NCI-H2227 (cell line): ENCODE measurements around the gene SLC8A3.

Experiments
- DNase-seq: peaks from one replicate; lab custom pipeline; 2025; ENCODE audit not compliant: unreplicated experiment; lab: John Stamatoyannopoulos, UW

SLC8A3 gene

DNA sequence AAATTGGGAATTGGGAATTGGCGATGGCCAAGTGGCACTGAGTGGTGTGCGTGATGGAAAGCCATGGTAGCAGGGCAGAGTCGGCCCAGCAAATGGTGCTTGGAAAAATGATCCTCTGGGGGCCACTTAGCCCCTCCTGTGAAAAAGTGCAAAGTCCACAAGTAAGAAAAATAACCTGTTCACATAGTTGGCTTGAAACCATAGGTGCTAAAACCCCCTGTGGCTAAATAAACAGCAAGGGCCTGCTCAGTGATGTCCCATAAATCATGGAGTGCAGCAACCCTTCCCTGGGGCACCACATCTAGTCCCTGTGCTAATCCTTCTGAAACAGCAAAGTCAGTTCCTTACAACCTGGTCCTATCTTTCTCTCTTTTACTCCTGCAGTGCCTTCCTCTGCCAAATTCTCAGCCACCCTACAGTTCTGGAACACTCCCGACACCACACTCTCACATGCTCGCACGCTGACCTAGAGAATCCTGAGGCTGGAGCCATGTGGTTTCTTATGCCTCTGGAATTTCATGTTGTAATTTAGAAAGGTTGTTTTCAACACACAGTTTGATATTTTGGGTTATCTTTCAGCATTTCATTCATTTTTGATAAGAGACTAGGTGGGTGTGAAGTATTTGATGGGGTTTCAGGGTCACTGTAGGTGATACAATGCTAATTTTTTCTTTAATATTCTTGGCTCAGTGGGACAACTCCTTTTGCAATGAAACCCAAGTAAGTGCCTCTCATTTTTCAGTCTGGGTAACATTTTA is 186.0 kb downstream of the SLC8A3 start:
- no peak for DNase-seq

DNA sequence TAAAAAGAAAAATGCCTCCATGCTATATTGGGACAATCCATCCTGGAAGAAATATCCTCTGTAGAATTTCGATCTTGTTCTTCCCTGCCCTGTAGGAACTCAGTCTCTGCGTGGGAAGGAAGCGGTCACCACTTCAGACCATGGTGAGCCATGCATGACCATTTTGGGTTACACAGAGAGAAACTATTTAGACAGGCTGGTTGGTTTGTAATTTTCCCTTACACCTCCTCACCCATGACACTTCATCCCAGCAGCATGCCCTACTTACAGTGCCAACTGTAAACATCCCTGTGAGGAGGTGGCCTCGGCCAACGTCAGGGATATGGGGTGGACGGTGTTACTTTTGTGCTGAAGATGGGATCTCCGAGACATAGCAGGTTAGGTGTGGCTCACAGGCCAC is 188.2 kb downstream of the SLC8A3 start:
- no peak for DNase-seq

DNA sequence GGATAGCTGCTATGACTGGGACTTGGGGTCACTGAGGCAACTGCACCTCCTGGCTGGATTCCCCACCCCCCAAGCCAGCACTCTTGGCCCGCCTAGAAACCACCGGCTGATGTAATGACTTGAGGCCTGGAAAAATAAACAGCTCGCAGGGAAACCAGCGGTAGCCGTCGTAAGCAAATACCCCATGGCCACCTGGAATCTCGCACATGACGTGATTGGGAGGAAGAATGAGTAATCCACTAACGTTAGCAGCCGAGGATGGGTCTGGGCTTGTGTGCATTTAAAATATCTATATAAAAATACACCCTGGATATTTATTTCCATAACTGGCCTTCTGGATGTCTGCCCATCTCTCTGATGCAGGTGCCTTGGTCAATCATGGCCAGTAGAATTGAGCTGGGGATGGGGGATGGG is 189.5 kb downstream of the SLC8A3 start:
- no peak for DNase-seq

DNA sequence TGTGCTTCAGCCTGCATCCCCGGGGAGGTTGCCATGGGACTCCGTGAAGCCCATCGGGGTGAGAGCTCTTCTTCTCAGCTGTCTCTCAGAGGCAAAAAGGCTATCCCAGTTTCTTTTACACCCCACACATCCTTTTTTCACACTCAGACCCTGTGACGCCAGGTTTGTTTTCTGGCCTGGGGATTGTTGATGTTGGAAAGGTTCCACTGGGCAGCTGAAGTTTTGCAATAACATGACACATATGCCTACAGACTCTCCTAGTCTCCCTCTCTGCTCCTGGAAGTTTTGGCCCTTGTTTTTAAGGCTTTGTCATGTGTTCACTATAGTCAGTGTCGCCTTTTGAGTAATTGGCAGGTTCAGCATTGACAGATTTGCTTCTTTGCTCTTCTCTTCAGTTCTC is 190.9 kb downstream of the SLC8A3 start:
- no peak for DNase-seq

DNA sequence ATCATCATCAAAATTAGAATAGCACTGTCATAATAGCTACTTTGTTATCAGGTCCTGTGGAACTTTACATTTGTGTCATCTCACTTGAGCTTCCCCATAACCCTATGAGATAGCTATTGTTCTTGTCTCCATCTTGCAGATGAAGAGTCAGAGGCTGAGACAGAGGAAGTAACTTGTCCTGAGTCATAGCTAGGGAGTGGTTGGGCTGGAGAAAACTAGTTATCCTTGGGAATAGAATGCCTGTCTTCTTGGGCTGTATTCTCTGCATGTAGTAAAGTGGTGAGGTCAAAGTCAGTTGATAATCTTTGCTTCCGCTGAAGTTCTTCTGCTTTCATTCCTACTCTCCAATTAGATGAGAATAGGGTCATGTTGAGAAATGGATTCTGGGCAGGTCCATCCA is 192.5 kb downstream of the SLC8A3 start:
- no peak for DNase-seq
